Mucosa of gallbladder (tissue), 1 donor: ENCODE measurements around the gene GBP4. TPM values are rescaled to one million over a fixed set of nuclear protein-coding genes. Genes with fewer than 3 reads are reported as not detected.
A peak's percentile ranks its signal among the peaks of the same experiment; 100 is the strongest.

Experiments
- DNase-seq: peaks from one replicate; pipeline ENCODE4 v3.0.0-alpha.2; 2020; ENCODE audit warnings: low spot score
- total RNA-seq: library from RNA; stranded (reverse); gene quantifications from one replicate; pipeline ENCODE4 v1.2.1, GENCODE V29; 2021
- donor health status: DM: no; HTN: no; CAD: no.

The GBP4 gene
- total RNA-seq, 1 donor from 2014 or later, result 4.6 TPM

DNA sequence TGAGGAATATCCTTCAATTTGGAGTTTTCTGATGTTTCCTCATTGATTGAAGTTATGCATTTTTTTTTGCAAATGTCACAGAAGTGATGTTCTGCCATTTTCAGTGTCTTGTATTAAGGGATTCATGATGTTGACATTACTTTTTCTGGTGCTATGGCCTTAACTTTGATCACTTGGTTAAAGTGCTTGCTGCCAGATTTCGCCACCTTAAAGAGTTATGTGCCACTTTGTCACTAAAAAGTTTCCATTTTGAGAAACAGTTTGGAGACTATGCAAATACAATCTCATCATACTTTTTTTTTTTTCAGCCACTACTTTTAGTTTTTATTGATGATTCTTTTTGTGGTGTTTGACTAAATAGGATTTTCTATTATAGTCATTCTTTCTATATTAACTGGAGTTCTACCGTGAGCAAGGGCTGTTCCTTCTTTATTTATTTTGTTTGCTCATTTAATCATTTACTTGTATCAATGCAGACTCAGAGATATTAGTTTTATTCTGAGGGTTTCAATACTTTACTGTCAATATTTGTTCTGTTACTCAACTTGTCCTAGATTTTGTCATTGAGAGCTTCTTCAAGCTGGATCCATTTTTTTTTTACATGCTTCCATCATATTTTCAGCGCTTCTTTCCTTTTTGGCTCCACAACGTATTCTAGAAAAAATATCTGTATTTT lies 26.1 kb downstream of the GBP4 start:
- DNase-seq, result no peak

DNA sequence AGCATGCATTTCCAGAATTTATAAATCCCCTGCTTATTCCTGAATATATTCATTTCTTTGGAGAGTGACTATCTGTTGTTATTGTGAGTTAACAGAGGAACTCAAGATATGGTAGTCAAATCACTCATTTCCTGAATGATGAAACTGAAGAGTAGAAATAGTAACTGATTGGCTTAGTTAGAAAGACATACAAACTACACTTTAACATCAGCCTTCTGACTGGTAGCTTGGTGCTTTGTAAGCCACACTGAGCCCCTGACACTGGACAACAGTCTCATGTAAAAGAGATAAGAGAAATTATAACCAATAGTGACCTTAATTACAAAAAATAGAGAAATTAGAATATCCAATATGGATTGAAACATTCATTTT lies 27.7 kb downstream of the GBP4 start:
- DNase-seq, result no peak

DNA sequence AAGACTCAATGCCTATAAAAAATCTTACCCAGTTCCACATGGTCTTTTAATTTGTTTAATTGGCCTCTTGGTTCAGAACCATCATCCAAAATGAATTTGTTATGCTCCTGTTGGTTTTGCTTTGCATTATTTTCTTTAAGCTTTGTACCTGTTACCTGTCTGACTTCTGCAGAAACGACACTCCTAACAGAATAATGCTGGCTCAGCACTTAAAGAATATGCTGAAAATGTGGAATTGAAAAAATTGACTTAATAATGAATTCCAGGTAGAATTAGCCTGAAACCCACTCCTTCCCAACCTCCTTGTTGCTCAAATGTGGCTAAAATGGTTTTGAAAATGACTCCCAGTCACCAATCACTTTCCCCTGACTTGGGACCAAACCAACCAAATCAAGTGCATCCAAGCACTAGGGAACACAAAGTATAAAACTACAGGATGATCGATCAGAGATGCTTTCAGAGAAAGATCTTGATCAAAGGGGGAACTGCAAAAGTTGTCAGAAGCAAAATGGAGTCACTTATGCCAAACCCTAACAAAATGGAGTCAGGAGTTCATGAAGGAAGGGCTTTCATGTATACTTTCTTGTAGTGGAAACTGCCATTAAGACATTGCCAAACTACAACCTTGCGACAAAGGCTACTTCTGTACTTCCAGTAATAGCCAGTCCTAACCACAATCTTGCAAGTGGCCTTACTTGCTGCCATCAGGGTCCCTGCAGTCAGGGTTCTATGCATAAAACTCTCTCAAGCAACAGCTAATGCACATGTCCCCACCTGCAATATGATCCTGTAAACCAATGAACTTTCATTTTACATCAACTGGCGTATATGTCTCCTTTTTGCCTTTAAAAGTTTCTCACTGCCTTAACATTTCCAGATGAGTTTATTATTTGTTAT lies 28.3 kb downstream of the GBP4 start:
- no peak for DNase-seq

DNA sequence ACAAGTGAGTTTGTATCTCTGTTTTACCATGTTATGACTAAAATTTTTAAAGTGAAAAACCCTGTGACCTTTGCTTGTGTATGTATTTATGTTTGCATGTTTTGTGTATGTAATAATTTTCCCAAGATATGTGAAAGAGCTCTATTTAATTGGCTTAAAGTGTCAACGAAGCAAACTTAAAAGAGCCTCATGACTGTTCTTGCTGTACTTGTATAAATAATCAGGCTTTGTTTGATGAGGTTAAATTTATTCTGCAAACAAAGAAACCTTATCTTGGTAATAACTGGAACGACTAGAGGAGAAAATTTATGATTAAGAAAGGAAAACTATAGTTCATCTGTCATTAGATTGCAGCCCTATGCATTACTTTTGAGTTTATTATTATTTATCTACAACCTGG lies 29.6 kb downstream of the GBP4 start:
- no peak for DNase-seq

DNA sequence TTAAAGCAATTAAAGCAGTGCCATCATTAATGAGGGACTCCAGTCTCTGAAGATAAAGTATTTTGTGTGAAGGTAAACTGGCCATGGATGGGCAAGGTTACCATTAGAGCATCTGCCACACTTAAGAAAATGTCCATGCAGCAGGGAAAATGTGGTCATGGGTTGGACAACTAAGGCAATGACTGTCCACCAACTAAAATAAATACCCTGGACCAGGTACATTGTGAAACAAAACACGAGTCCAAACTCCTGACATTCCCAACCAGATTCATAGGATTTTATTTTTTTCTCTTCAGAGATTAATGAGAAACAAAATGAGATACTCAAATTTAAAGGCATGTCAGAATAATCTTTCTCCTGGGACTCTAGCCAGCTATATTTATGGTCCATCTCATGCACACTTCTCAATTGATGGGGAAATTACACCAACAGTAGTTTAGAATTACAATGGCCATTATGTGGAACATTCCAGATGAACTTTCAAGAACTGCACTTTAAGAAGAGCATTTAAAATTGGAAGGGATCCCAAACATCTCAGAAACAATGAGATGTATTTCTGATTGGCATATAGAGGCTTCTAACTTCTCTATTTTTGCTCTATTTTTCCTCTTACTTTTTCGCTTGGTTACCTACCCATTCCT lies 31.0 kb downstream of the GBP4 start:
- no peak for DNase-seq

DNA sequence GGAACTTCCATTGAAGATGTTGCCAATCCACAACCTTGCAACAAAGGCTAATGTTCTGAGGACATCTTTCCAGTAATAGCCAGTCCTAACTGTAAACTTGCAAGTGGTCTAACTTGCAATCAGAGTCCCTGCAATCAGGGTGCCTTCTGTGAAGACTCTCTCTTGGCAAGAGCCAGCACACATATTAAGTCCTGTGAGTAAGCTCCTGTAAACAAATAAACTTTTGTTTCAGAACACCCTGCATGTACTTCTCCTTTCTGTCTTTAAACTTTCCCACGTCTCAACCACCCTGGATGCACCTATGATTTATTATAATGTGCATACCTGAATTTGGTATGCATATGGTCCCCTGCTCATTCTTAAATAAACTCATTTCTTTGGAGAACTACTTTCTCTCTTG lies 32.0 kb downstream of the GBP4 start:
- DNase-seq, result no peak

DNA sequence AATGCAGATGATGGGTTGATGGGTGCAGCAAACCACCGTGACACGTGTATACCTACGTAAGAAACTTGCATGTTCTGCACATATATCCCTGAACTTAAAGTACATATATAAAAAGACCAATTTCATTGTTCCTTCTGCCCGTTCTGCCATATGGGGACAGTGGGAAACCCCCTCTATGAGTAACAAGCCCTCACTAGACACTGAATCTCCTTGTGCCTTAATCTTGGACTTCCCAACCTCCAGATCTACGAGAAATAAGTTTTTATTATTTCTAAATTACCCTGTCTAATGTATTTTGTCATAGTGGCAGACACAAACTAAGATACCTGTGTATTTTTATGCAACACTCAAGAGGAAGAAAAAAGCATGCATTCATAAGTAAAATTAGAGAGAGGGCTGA lies 32.9 kb downstream of the GBP4 start:
- DNase-seq, result no peak

DNA sequence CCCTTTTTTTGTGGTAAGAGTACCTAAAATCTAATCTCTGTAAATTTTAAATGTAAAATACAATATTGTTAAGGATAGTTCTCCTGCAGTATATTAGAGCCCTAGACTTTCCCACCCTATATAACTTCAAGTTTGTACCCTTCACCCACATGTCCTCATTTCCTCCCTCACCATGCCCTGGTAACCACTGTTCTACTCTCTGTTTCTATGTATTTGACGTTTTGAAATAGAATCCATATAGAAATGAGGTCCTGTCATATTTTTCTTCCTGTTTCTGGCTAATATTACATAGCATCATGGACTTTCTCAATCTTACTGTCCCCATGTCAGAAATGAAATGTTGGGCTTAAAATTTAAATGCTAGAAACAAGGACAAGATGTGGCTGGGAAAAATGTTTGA lies 47.7 kb downstream of the GBP4 start:
- no peak for DNase-seq

DNA sequence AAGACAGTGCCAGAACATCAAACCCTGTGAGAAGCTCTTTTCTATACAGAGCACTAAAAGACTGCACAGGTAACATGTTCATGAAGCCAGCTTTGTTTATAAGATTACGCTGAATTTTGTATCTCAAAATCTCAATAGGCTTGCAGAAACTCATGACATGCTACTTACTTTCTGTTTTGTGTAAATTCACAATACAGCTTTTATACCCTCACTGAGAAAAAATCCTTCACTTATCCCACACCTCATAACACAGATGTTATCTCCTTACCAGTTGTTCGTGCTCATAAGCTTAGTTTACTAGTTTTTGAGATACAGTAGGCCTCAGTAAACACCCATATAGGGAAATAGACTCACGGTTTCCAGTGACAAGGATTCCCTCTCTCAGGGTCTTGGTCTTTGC lies 48.8 kb downstream of the GBP4 start:
- DNase-seq, result no peak

DNA sequence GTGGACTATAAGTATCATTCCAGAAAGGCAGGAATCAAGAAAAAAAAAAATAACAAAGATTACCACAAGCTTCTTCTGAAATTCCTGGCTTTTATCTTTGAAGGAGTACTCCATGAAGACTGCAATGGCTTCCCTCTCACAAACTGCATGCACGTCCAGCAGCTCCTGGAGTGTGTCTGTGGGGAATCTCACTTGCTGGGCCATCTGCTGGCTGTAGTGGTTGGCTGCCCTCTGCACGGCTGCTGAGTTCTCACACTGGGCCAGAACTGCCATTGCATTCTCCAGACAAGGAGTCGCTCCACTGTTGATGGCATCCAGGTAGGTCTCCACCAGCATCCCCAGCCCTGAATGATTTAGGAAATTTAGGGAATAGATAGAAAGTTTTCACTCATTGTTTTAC lies 49.5 kb downstream of the GBP4 start:
- peak; percentile 61 for DNase-seq

DNA sequence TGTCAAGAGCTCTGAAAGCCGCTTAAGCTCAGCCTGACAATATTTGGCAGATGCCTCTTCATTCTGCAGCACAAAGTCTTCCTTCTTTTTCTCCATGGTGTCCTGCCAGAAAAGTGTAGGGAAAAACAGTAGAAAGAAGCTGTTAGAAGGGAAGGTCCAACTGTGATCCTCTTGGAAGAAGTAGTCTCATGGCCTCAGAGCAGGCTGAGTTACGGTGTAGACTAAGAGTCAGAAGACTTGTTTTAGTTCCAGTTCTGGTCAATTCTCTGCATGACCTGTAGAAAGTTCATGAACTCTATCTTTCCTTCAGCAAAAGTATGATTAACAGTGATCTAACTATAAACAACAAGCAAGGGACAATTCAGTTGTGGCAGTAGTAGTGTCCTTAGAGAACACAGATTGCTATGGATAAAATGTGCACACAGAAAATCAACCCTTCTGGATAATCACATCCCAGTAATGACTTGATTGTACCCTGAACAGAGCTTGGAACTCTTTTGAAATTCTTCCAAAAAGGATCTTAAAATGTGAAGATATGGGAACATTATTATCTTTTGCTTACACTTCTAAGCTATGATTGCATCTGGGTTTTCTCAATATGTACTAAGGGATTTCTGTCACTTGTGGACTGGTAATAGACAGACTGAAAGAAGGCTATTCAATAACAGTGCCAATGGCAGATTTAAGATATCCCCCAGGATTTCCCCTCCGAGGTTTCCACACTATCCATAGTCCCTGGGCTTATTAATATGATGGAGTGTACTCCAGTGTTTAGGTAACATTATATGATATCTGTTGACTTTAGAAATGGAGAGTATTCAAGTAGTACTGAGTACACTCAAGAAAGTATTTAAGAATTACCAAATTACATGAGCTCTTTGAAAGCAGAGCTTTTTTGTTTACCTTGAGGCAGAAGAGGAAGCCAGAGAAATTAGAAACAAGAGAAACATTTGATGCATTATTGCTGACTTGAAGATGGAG lies 50.8 kb downstream of the GBP4 start:
- no peak for DNase-seq

DNA sequence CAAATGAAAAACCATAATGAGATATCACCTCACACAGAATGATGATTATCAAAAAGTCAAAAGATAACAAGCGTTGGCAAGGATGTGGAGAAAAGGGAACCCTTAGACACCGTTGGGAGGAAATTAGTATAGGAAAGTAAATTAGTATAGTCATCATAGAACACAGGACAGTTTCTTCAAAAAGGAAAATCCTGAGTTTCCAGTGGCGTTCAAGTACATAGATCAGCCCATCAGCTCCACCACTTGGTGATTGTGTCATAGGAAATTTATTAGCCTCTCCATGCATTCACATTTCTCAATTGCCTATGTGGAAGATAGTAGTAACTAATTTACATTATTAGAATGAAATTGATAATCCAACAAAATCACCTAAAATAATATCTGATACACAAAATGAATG lies 52.0 kb downstream of the GBP4 start:
- no peak for DNase-seq

DNA sequence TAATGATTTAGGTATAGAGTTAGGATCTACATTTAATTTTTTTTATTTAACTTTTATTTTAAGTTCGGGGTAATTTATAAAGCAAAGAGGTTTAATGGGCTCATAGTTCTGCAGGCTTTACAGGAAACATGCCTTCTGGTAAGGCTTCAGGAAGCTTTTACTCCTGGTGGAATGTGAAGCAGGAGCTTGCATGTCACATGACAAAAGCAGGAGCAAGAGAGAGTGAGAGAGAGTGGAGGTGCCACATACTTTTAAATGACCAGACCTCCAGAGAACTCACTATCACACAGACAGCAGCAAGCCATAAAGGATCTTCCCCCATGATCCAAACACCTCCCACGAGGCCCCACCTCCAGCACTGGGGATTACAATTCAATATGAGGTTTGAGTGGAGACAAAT lies 55.3 kb downstream of the GBP4 start:
- no peak for DNase-seq

DNA sequence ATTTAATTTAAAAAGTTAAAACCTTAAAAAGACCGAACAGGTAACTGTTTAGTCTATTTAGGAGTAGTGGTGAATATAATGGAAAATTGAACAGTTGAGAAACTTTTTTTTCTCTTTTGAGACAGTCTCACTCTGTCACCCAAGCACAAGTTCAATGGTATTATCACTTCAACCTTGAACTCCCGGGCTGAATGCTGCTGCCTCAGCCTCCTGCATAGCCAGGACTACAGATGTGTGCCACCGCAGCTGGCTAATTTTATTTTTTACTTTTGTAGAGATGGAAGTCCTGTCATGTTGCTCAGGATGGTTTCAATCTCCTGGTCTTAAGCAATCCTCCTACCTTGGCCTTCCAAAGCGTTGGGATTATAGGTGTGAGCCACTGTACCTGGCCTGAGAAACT lies 56.6 kb downstream of the GBP4 start:
- DNase-seq, result no peak

DNA sequence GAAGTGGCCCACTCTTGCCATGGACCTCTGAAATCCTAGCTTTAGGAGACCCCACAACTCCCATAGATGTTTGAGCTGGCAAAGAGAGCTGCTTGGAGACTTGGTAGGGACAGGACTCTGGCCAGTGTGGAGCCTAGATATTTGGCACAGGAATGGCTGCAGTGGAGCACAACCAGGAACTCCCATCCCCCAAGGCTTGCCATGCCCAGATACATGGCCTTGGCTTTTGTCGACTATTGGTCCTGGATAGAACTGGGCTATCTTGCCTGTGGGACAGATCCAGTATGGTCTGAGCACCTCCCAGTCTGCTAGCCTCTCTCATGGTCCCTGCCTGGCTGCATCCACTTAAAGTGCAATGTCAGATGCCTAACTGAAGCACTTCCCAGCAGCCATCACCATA lies 65.0 kb downstream of the GBP4 start:
- no peak for DNase-seq

Other genes starting within 250 kb of the GBP4 start
- gene KYAT3, start 206.3 kb downstream of the GBP4 start, total RNA-seq, result 19.1 TPM
- 16.7 TPM for gene RBMXL1, start 206.3 kb downstream of the GBP4 start, total RNA-seq
- 58.1 TPM for gene GBP3, start 176.1 kb downstream of the GBP4 start, total RNA-seq
- 30.3 TPM for gene GBP1, start 133.7 kb downstream of the GBP4 start, total RNA-seq
- gene GBP2, start 72.8 kb downstream of the GBP4 start, total RNA-seq, result 67.8 TPM
- not detected for gene GBP7, start 22.9 kb downstream of the GBP4 start, total RNA-seq
- 4.2 TPM for gene GBP5, start 73.9 kb upstream of the GBP4 start, total RNA-seq
- not detected for gene GBP6, start 165.1 kb upstream of the GBP4 start, total RNA-seq